SKM-1 (cell line): Measurements from ENCODE around the gene LCE3D.
"Not testable (repeated sequence)": the region's sequence is repeated elsewhere in the genome, so short reads cannot be mapped to it uniquely, and the experiment has no call there.

Source experiments
- DNase-seq: peaks from one replicate; lab custom pipeline; 2025; ENCODE audit not compliant: unreplicated experiment; lab: John Stamatoyannopoulos, UW

Gene LCE3D, protein sequence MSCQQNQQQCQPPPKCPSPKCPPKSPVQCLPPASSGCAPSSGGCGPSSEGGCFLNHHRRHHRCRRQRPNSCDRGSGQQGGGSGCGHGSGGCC

DNA sequence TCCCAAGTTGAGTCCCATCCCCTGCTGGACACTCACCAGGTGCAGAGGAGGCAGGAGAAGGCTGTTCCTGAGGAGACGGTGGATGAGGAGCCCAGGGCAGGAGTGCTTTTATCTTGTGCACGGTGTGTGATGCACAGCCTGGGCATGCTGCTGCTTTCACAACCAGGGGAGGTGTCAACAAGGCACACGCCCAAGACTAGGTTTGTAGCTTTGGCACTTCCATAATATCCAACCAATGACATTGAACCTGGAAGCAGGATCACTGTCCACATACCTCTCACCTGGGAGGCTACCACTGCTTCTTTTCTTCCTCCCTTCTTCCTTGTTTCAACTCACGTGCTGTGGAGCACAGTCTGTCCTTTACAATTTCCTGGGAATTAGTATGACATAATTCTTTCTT, at the start of gene LCE3D:
TSS of gene LCE3D (minus strand) at position 84 of the 400 bp plus-strand sequence. CDS start 580 bp downstream, outside the sequence.
- no peak for DNase-seq

DNA sequence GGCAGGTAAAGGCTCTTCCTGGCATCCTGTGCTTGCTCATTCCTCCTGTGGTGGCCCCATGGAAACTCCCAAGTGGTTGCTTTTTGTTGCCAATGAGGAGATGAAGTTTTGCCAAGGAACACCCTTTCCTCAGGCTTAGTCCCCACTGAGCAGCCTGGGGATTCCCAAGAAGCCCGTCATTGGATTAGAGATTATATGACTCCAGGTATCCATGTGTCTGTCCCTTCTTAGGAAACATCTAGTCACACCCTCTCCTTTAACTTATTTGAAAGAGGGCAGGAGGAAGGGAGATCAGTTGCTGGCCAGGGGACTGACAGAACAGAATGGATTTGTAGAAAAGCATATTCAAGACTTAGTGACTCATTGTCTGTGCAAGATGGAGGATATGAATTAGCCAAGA, 46.4 kb upstream of the LCE3D start:
- no peak for DNase-seq

DNA sequence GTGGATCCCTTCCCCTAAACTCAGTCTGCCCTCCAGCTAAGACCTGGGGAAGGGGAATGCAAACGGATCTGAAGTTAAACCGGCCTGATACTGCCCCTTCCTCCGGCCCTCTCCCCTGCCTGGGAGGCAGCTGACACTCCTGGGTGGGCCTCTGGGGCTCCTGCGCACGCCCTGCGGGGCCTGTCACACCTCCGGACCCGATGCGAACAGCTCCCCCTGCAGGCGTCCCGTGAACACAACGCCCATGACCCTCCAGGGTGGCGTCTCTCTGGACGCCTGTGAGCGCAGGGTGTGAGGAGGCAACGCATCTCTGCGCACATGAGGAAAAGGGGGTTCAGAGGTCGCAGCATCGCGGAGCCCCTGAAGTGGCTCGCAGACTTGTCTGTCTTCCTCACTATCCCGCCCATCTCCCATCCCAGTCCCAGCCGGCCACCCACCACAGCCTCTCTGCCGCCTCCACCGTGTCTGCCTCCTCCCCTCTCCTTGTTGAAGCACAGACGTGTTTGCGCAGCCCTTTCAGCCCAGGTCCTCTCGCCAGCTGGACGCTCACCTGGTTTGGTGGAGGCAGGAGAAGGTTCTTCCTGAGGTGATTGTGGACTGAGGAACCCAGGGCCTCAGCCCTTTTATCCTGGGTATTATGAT, 43.0 kb upstream of the LCE3D start:
- no peak for DNase-seq

DNA sequence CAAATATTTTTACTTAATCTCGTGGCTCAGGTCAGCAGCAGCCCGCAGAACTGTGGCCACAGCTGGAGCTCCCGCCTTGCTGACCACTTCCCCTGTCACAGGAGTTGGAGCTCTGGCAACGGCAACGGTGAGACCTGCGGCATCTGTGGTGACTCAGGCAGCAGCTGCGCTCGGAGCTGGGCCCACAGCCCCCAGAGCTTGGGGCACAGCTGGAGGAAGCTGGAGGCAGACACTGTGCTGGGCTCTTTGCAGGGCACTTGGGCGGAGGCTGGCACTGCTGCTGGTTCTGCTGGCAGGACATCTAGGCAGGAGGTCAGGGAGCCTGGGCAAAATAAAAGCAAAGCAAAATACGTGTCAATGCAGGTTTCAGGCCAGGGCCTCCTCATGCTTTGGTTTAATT, 42.5 kb upstream of the LCE3D start, which contains the start of gene LCE3A:
TSS of gene LCE3A (minus strand) at position 301 of the 400 bp plus-strand sequence. CDS start at position 301, 0 bp downstream.
- DNase-seq: peak; percentile 37

DNA sequence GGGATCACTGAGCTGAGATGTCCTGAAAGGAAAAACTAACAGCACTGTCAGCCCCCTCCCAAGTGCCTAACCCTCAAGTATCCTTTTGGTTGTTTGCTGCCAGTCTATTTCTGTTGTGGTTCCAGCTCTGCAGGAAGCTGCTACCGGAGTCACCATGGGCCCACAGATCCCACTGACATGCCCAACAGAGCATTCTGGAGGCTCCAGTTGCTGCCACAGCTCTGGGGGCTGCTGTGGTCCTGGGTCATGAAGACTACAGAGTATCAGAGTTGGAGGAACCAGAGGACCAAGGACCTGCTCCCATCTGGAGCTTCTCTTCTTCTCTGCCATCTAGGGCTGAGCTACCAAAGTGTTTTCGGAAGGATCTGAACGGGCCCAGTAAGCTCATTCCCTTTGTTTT, 41.7 kb upstream of the LCE3D start:
- DNase-seq: no peak

DNA sequence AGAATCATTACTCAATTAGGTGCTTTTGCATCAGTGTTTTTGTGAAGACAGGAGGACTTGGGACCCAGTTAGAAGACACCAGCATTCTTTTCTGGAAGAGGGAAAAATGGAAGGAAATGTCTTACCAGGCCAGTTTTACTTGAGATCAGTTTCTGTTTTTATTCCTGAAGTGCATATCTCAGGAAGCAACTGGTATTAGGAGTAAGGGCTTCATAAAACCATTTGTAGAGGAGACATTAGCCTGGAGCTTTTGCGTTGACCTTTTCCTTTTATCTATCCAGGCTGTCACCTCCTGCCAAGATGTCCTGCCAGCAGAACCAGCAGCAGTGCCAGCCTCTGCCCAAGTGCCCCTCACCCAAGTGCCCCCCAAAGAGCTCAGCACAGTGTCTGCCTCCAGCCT, 33.2 kb upstream of the LCE3D start, which contains the start of gene LCE3B:
TSS of gene LCE3B (plus strand) at position 301 of the 400 bp plus-strand sequence. CDS start at position 301, 0 bp downstream.
- no peak for DNase-seq

DNA sequence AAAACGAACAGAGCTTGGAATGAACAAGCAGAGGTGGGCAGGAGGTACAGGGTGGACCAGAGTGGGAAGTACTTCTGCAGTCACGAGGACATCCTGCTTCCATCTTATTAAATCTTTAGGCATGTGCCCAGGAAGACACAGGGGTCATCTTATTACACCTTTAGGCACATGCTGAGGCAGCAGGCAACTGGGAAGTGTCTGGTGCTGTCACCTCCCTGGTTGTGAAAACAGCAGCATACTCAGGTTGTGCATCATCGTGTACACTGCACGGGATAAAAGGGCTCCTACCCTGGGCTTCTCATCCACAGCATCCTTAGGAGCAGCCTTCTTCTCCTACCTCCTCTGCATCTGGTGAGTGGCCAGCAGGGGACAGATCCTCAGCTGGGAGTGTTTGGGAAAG, 19.6 kb upstream of the LCE3D start, which contains the start of gene LCE3C:
TSS of gene LCE3C (plus strand) at position 301 of the 400 bp plus-strand sequence. CDS start 498 bp downstream, outside the sequence.
- no peak for DNase-seq

DNA sequence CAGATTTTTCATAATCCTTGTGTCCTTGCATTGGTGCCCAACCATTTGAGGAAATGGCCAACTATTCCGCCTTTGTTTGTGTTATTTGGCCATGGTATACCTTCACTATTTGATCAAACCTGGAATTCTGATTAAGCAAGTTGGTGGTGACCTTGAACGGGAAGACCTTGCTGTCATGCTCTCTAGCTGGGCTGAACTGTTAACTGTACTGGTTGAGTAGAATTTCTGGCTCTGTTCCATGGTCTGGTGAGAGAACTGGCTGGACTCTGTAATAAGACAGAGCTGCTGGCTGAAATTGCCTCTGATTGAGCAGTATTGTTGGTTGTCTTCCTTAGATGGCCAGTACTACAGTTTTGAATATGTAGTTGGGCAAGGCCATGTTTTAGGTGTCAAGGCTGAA, 16.7 kb upstream of the LCE3D start:
- no peak for DNase-seq

DNA sequence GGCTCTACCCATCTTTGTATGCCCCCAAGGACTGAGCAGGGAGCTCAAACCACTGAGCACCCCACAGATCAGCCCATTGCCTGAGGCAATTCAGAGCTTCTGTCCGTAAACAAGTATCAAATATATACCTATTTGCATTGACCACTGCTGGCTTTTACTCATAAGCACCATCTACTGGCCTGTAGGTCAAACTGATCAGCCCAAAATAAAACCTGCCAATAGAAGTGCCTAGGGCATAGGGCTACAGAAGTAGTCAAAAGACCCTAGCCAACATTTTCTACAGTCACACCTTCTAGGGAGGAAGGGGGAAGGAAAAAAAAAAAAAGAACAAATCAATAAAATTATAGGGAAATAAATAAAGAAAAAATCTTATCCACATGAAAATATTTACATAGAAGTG, 5.3 kb upstream of the LCE3D start:
- DNase-seq: no peak

DNA sequence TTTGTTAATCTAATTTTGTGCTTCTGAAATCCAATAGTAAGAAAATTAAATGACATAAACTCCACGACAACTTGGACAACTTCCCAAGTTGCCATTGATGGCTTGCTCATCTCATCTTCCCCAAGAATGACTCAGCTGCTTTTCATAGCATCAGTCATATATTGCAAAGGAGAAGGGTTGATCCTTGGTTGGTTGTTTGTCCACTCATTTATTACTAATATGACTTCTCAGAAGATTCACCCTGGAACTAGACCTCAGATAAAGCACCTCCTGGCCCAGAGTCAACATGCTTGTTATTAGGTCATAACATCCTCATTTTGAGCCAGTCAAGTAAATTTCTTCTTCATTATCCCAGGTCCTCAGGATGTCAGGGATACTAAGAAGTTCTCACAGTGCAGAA, 2.3 kb upstream of the LCE3D start:
- no peak for DNase-seq

DNA sequence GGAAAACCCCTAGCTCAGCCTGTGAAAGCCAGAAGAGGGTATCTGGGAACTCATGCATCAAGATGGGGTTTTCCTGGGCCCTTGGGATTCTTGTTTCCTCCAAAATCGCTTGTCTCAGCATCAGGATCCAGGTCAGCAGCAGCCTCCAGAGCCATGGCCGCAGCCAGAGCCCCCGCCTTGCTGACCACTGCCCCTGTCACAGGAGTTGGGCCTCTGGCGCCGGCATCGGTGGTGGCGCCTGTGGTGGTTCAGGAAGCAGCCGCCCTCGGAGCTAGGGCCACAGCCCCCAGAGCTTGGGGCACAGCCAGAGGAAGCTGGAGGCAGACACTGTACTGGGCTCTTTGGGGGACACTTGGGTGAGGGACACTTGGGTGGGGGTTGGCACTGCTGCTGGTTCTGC, 790 bp downstream of the LCE3D start:
- DNase-seq: not testable (repeated sequence)

DNA sequence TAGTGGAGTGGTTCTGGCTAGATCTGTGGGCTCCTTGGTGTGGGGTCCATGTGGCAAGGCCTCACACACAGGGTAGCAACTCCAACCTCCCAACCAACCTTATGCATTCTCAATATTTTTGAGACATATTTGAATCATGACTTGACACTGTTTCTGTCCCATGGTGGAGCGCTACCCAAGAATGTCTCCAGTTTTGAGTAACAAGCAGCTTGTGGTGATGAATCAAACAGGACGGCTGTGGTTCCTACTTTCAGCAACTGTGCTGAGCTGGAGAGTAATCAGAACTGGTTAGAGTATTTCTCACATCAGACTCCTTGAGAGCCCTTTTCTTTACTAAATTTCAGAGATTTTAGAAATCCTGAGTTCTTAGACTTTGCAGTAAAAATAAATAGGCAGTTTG, 3.1 kb downstream of the LCE3D start:
- DNase-seq: no peak

DNA sequence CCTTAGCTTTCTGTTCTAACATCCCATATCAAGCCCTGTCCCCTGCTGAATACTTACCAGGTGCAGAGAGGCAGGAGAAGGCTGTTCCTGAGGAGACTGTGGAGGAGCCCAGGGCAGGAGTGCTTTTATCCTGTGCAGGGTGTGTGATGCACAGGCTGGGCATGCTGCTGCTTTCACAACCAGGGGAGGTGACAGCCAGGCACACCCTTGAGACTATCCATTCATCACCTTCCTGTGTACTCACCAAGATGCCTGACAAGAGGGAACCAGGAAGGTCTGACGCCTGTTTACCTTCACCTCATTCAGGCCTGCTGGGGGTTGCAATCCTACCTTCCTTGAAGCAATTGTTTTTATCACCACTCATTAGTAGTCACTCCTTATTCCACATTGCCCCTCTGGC, 13.6 kb downstream of the LCE3D start, which contains the start of gene LCE3E:
TSS of gene LCE3E (minus strand) at position 100 of the 400 bp plus-strand sequence. CDS start 572 bp downstream, outside the sequence.
- no peak for DNase-seq

DNA sequence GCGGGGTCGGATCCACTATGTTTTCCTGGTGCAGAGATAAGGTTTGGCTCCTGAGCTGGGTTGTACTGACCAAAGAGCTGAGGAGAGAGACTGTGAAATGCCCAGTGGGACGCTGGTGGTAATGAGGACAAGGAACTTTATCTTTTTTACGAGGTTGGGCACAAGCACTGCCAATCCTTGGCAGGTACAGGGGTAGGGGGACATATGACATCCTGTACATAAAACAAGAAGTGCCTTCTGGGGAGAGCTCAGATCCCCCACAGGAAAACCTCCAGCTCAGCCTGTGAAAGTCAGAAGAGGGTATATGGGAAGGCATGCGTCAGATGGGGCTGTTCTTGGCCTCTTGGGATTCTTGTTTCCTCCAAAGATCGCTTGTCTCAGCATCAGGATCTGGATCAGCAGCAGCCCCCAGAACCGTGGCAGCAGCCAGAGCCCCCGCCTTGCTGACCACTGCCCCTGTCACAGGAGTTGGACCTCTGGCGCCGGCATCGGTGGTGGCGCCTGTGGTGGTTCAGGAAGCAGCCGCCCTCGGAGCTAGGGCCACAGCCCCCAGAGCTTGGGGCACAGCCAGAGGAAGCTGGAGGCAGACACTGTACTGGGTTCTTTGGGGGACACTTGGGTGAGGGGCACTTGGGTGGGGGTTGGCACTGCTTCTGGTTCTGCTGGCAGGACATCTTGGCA, 14.6 kb downstream of the LCE3D start:
- no peak for DNase-seq

DNA sequence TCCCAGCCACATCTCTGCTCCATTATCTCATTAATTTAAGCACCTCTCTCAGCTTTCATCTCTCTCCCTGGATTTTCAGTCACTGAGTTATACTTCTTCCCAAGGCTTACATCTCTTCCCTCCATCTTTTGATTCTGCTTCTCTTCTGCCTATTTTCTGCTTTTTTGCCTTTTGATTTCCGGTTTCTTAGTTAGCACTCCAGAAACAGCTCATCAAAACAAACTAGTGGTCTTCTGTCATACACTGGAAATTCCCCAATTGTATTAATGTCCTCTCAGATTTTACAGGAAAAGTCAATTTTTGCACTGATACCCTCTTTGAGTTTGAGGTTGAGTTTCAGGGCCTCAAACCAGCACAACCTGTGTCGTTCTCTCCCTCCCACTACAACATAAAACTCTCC, 15.2 kb downstream of the LCE3D start:
- no peak for DNase-seq

DNA sequence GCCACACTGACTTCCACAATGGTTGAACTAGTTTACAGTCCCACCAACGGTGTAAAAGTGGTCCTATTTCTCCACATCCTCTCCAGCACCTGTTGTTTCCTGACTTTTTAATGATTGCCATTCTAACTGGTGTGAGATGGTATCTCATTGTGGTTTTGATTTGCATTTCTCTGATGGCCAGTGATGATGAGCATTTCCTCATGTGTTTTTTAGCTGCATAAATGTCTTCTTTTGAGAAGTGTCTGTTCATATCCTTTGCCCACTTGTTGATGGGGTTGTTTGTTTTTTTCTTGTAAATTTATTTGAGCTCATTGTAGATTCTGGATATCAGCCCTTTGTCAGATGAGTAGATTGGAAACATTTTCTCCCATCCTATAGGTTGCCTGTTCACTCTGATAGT, 32.0 kb downstream of the LCE3D start:
- DNase-seq: not testable (repeated sequence)

DNA sequence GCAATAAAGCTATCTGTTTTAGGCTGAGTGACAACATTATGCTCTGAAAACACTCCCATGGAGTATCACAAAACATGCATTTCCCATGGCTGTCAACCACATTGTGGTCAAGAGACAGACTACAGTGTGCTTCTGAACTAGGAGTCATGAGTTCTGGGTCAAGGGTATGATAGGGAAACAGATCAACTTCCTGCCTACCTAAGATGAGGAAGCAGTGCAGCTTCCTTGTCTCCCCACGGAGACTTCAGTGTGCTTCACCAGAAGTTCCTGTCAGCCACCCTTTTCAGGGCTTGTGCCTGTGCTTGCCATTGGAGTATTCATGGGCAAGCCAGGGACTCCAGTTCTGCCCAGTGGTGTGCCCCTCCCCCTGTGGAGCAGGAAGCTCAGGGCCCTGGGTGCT, 33.6 kb downstream of the LCE3D start:
- no peak for DNase-seq

DNA sequence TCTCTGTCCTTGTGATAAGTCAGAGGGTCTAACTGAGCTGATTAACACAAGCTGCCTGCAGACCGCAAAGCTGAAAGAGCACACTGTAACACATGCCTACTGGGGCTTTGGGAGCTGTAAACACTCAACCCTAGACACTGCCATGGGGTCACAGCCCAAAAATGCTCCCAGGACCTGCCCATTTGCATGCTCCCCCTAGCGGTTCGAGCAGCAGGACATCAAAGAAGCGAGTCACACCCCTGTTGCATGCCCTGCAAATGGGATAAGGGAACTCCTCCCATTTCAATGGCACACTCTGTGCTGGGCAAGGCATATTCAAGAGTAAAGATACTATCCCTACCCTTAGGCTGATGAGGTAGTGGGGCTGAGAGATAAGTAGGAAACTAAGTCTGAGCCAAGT, 36.5 kb downstream of the LCE3D start:
- DNase-seq: no peak

DNA sequence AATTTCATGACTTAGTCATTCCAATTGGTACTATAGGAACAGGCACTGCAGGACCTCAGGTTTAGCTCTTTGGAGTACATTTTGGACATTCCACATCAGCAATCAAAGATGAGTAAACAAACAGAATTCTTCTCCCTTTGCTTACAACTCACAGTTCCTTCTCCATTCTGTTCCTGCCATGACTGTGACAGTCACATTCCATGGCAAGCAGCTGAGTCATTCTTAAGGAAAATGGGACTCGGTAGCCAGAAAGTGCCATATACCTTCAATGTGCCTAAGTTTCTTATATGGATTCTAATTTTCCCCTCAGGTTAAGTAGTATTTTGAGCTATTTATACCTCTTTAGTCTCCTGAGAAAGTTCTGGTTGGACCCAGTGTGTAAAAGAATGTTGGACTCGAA, 40.4 kb downstream of the LCE3D start:
- no peak for DNase-seq

DNA sequence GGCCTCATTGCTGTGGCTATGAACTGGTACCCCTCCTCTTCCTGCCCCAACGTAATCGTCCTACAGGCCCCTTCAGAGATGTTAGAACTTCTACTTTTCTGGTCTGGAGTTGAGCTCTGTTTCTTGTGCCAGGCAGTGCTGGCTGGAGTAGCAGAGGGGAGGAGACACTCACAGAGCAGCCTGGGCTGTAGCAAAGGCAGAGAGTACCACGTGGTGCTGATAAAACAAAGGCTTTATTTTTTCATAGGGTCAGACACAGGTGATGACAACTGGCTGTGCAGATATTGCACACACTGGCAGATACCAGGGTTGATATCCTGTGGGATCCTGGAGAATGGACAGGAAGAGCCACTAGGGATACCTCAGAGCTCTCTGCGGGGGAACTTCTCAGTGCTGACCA, 42.8 kb downstream of the LCE3D start:
- DNase-seq: no peak

DNA sequence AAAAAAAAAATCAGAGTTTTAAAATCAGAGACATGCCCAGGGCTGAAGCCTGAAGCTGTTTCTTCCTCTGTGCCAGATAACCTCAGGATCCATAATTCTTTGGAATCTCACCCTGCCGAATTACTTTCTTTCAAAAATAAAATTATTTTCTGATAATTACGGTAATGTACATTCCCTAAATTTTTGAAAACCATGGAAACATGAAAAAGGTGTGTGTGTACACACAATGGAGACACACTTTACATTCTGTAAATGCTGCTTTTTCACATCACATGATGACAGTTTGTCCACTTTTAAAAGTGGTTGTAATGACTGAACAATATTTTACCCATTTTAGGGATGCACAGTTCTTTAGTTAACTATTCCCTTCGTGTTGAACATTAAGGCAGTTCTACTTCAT, 44.5 kb downstream of the LCE3D start:
- DNase-seq: no peak

DNA sequence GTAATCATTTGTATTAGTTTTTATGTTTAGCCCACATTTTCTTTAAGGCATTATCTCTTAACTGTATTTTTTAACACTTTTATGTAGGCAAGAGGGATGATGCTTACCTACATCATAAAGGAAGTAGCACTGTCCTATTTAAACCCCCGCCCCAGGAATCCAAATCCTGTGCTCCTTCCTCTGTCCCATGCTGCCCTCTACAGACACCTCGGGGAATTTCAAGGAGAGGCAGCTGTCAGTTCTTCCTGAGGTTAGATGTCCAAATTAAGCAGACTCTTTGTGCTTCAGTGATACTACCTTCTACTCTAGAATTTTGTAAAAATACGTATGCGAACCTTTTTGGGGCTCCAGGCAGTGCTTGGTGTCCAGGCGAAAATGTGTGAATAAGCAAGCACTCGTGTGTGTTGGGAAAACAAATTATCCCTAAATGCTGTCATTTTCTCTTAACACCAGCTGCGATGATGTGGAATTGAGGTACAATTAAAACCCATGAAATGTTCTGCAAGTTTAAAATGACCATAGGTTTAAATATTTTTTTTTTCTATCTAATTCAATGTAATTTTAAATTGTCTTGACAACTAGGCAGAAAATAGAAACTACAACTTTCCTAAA, 46.9 kb downstream of the LCE3D start:
- DNase-seq: peak; percentile 7
